ENCODE measurements around the gene FNDC3B.

Gene FNDC3B

DNA sequence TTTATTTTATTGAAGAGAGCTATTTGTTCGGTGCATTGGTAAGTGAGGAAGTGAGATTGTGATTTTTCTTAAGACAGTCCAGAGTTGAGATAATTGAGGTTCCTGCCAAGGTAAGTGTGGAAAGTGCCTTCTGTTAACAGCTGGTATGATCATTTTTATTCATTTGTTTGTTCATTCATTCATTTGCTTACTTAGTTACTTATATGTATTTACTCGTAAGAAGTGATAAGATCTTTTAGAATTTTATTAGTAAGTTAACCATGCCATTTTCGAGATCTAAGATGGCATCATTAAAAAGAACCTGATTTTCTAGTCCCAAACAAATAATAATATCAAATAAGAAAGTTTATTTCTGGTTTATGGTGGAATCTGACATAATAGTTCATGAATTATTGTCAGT, 258.9 kb downstream of the FNDC3B start:
- DNase-seq, result no peak

DNA sequence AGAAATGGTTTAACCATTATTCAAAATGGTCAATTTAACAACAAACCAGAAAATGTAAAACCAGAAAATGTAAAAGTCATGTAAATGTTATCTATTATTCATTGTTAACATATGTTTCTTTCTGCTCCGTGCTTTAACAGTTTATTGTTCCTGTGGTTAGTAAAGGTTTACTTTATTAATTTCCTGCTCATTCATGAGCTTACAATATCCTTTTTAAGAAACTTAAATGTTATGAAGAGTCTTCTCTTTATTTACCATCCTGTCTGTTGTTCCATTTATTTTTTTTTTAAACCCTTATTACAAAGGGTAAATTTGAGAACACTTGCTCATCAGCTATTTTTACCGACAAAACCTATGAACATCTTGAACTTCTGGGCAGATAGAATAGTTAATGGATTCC, 260.8 kb downstream of the FNDC3B start:
- DNase-seq, result no peak

DNA sequence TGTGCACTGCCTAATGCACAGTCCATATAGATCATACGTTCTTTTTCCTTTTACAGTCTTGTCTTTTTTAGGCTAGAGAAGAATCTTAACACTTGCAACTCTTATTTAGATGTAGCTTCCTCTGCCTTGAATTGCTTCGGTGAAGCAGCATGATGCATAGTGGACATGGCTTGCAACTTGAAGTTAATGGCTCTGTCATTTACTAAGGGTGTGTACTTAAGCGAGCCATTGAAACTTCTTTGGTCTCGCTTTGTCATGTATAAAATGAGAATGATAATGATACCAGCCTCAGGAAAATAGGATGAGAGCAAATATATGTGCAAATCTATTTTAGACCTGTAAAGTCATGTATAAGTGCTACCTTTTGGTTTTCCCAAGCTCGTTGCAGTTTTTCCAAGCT, 261.5 kb downstream of the FNDC3B start:
- no peak for DNase-seq

DNA sequence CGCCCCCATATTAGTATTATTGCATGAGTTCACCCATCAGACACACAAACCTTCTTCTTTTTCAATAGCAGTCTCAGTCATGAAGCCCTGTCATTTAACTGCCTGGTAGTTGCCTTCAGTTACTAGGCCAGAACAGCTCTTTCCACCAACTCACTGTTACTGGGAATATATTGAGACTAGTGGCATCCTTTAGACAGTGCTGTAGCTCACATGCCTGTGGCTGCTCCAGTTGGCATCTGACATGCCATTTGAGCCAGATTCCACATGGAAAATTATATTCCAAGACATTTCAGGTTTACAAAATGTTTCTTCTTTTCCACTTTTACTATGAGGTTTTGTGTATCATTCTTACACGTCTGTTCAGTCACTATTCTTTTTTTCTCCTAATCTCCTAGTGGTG, 262.8 kb downstream of the FNDC3B start:
- no peak for DNase-seq

DNA sequence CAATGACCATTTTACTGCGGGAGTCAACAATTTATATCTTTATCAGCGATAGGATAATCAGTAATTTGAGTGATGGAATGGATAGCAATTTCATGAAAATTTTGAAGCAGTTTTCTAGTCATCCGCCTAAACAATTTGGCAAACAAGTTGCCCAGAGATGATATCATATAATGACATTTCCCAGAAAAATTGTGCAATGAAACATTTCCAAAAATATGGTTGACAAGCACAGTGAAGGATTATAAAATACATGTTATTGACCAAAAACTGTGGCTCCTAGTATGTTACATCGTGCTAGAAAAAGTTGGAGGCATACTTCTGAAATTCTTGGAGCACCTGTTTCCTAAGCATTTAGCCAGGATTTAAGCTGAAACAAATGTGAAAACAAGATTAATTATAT, 263.8 kb downstream of the FNDC3B start:
- DNase-seq, result no peak

DNA sequence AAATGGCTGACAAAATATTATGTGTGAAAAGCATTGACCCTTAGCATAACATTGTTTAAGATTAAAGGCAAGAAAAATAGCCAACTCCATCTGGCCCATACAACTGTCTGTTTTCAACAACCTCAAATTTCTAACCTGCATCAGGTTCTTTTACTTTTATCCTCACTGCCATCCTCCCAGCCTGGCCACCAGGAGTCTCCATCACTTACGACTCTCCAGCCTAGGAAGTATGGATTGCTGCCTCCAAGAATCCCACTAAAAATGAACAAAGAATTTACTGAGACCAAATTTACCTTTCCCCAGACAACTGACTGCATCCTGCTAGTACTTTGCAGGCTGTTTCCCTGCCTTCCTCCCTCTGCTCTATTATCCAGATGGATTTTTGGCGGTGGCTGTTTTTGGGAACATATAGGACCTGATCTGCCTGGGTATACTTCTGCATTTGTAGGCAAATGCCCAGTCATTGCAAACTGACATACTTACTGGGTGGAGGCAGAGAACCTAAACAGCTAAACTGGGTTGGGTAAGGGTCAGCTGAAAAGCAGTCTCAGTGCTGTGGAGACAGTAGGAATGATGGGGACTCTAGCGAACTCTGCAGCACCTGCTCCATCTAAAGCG, 264.7 kb downstream of the FNDC3B start:
- no peak for DNase-seq

DNA sequence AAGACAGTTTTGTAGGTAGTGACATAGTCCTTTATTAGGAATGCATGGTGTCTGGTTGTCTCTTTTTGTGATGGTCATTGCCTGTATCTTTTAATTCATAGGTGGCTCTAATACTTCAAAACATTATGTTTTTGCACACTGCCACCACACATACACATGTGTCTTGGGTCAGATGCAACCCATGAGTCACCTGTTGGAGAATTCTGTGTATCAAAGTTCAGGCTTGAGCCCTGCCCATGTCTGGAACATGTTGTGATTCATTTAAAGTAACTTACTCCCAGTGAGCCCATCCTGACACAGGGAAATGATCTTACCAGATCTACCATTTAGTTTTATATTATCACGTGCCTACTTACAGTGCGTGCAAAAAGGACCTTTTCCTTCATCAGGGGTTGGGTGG, 266.2 kb downstream of the FNDC3B start:
- no peak for DNase-seq

DNA sequence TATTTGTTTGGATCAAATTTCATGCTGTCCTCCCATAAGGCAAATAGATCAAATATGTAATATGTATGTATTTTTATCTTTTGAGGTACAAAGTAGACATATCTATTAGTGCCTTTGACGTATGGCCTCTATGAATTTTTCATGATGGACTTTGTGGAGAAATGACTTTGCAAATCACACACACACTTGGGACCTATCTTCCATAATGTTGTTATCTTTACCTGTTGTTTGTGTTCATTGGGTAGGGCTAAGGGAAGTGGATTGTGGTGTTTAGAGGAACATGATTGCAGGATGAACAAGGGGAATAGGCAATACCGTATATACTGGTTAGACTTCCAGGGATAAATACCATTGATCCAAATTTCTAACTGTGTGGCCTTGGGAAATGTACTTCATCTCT, 266.6 kb downstream of the FNDC3B start:
- no peak for DNase-seq

DNA sequence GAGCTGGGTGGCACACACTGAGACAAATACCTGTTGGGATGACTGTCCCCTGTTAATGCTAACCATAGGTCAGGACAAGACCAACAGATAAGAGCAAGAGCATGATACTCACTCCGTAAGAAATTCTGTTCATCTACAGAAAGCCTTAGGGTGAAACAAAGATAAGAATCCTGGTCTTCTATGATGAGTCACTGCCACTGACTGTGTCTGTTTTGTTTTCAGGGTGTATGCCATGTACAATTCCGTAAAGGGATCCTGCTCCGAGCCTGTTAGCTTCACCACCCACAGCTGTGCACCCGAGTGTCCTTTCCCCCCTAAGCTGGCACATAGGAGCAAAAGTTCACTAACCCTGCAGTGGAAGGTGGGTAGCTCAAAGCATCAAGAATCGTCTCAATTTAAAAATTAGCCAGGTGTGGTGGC, 267.8 kb downstream of the FNDC3B start:
- no peak for DNase-seq

DNA sequence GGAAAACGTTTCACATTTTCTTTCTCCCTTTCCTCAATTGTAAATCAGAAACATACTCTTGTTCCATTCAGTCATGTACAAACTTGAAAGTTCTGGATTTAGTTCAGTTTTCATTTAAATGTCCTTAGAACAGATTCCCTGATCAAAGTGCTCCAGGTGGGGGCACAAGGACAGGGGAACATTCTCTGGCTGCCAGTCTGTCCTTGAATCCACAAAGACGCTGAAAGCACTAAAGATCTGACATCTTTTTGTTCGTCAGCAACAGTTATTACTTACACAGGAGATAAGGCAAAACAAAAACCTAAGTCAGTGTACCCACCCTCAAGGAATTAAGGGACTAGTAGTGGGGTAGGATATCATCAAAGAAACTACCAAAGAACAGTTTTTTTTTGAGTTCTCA, 269.7 kb downstream of the FNDC3B start:
- no peak for DNase-seq

DNA sequence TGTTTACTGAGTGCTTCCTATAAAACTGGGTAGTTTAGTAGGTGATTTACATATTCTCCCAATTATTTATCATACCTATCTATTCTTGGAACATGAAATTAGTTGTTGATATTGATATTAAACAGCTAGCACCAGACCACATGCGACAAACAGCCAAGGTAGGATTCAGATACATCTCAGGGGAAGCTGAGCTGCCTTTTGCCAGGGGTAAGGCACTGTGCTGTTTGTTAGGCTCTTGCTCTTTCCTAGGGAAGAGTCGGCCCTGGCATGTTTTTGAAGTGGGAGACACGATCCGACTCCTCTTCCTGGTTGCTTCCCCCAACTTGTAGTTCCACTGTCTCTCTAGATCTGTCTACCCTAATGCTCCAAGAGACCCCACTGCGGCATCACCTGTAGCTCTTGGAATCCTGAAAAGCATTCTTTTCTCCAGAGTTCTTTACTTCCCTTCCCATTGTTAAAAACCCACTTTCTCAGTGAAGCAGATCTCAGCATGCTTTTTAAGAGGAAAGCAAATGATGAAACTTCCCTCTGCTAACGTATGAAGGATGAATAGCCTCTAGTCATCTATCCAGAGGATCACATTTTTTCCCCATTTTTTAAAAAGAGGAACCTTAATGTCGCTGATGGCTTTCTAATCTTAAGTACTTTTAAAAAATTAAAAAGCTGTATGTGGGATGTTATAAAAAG, 270.5 kb downstream of the FNDC3B start:
- no peak for DNase-seq

DNA sequence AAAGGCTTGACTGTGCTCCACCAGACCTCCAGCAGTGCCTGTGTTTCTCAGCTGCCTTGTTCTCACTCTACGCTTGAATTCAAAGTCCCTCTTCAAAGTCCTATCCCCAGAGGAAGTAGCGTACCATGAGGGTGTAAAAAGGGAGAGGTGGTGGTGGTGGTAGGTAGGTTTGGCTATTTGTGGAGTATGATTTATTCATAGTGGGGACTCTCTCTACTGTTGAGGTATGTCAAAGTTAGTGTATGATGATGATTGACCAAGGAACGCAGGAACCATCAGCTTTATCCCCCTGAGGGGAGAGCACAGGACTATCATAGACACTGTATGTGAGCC, 271.0 kb downstream of the FNDC3B start:
- DNase-seq, result no peak

DNA sequence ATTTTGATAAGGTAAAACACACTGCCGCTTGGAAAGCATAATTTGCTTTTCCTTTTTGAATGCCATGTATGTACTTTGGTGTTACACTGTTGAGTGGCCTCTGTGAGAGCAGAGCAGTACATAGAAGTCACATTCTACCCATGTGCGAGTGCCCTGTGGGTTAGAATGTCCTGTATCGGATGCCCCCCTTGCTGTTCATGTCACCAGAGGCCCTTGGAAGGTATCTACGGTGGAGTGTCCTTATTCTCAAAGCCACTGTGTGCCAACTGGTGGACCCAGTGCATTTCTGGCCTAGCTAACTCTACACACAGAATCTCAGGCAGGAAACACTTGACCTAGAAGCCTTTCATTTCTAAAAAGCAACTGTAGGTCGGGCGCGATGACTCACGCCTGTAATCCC, 271.8 kb downstream of the FNDC3B start:
- DNase-seq, result no peak

DNA sequence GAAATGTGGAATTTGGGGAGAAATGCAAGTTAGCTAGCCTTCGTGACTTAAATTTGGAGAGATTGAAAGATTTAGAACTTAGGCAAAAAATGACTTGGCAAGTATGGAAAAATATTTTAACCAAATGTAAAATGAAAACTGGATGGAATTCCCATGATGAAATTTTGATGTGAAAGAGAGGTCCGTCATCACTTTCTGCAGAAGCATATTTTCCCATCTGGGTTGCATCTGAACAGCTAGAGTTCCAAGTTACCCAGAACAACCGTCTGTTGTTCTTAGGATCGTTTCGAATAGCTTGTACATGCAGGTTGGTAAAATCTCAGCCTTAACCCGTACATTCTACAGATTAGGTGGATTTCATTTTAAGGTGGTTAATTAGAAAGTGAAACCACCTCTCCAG, 272.6 kb downstream of the FNDC3B start:
- DNase-seq, result no peak

DNA sequence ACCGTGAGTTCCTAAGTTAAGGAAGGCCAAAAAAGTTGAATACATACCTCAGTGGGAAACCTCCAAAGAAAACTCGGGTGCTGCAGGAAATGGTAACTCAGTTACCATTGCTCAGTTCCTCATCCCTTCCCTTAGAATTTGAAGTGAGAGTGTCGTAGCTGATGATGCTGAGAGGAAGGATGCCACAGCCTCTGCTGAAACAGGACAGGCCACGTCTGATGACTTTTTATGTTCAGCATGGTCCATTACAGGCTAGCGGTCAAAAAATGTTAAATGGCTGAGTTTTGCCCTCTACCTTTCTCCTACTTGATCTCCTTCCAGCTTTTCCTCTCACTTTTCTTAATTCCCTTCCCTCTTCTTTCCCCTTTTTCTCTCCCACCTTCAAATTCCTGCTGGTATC, 273.3 kb downstream of the FNDC3B start:
- no peak for DNase-seq

DNA sequence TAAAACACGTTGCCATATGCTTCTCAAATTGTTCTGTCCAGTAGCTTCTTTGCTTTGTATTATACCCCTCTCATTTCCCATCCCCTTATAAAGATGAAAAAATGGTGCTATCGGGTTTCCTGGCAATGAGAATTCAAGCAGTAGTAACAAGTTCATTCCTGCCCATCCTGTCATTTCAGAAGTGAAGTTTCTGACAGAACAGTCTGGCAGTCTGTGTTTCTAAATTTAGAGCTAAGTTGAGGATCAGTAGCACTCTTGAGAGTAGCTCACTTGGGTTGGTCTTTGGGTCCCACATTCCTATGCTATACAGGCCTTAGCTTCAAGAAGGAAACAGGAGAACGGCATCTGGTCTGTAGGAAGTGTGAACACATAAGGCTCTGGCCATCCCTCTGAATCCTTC, 274.3 kb downstream of the FNDC3B start:
- DNase-seq, result no peak

DNA sequence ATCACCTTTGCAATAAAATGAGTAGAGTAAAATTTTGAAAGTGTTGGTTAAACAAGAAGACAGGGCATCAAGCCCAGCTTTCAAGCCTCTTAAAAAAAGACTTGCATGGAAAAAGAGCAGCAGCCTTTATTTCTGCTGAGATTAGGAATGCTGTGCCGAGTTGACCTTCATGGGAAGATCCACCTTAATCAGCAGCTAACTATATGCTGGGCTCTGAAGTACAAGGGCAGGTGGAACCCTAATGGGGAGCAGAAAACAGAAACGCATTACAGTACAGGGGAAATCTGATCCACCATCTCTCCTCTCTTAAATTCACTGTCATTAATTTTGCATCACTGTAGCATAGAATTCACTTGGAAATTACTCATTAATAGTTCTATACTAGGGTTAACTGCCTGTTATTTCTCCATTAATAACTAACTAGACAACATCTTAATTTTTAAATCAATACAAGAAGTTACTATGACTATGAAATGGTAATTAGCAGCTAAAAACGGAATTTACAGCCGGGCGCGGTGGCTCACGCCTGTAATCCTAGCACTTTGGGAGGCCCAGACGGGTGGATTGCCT, 275.3 kb downstream of the FNDC3B start:
- DNase-seq, result no peak

DNA sequence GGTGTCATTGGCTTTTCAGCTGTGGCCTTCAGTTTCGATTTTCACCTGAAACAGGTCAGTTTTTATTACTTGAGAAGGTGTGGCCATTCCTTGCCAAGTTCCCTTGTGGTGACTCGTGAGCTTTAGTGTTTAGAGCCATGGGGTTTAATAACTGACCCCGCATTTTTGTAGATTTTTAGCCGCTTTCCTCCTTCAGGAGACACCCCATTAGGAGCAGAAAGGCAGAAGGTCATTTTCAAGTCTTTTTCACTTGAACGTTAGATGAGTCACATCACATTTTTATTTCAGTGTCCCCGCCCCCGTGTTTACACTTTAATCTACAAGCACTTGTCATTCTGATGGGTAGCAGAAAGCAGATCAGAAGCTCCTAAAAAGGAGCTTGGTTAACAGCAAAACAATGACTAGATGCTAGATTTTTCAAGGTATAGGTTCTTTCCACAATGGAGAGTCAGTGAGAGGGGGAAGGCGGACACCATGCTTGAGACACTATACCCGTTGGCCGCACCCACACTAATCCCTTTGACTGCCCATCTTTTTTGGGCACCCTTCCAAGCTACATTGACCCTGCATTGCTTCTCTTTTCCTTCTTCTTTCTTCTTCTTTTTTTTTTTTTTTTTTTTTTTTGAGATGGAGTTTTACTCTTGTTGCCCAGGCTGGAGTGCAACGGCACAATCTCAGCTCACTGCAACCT, 276.2 kb downstream of the FNDC3B start:
- no peak for DNase-seq

DNA sequence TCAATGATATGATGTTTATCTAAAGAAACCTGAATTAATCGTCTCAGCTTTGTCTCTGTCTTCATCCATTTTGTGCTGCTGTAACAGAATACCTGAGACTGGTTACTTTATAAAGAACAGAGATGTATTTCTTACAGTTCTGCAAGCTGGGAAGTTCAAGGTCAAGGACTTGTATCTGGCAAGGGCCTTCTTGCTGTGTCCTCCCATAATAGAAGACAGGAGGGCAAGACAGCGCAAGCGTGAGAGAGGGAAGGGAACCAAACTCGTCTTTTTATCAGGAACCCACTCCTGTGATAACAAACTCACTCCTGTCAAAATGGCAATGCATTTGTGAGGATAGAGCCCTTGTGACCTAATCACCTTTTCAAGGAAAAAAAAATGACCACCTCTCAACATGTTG, 277.4 kb downstream of the FNDC3B start:
- no peak for DNase-seq

DNA sequence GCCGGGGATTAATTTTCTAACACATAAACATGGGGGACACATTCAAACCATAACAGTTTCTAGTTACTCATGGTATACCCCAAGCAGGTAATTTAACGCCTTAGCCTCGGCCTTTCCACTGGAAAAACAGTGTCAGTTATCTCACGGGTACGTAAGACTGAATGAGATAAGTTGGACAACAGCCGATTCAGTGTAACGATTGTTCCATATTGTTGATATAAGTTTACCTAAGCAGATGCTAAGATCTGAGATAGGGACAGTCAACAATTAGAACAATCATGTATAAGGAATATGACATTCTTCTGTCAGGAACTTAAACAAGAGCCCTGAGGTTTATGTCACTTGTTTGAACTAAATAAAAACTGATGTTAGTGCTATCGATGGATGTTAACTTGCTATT, 278.1 kb downstream of the FNDC3B start:
- DNase-seq, result no peak

DNA sequence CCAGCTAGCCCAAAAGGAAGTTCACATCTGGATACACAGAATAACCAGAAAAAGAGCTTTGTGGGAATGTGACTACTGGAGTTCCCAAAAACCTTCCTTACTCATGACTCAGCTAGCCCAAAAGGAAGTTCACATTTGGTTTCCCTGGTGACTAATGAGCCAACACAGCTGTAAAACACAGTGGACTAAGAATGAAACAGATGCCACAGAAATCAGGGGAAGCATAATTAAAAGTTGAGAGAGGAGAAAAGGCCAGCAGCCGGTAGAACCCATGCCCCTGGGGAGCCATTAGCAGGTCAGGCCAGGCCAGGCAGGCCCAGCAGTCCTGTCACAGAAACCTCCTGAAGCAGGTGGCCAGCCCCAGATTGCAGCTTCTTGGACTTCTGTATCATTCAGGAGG, 278.6 kb downstream of the FNDC3B start:
- no peak for DNase-seq

DNA sequence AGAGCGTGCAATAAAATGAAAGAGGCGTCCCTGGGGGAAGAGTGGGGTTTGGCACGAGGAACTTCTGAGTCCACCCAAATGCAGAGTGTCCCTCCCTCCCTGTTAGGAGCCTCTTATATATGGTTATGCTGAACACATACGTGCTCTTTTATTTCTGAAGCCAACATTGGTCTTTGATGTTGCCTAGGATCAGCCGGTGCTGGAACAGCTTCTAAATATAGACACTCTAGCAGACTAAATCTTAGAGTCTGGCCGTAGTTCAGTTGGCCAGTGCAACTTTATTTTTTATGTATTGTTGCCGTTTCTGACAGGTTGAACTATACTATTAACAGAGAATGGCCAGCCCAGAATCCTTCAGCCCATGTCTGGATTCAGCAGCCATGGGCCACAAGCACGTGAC, 280.2 kb downstream of the FNDC3B start:
- DNase-seq, result no peak

DNA sequence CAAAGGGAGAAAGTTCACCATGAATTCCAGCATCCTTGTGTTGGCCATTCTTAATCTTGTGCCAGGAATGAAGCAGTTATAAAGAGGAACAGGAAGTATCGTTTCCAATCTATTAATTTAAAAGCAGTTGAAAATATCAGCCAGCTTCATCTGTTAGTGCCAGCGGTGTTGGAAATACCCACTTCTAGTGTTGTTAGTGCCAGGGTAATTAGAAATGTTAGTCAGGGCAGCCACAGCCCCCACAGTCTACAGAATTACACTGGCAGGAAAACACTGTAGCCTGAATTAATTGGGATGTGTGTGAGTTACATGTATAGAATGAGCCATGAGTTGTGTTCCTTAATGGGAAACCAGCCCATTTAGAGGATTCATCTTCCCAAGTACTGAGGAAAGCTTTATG, 281.1 kb downstream of the FNDC3B start:
- no peak for DNase-seq

DNA sequence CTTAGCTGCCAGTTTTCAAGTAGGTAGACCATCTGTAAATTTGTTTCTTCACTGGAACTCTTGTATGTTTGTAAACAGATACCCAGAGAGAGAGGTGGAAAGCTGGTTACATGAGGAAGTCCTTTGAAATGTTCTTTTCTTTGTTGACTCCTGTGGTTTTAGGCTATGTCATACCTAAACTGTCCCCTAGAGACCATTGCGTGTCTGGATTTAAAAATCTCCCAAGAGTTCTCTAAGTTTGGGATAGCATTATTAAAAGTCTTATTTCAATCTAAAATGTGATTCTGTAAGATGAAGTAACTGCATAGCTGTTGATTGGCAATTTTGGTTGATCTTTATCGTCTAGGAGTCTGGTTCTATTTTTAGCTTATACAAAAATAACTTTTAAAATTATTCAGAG, 281.7 kb downstream of the FNDC3B start:
- DNase-seq, result no peak
